WI38 (cell line): ENCODE data around the gene TMEM184B.

Source experiments
- H3K4me3 ChIP-seq: 2 replicates; pipeline ENCODE4 v1.5.1; 2011; ENCODE audit warnings: low read depth, mild to moderate bottlenecking, control low read depth, low read length
- TF ChIP-seq, protein P1 (sequence below): IDR thresholded peaks from 2 replicates; pipeline ENCODE4 v1.5.1; 2012; ENCODE audit warnings: low read depth, mild to moderate bottlenecking, control low read depth, low read length

TMEM184B gene

DNA sequence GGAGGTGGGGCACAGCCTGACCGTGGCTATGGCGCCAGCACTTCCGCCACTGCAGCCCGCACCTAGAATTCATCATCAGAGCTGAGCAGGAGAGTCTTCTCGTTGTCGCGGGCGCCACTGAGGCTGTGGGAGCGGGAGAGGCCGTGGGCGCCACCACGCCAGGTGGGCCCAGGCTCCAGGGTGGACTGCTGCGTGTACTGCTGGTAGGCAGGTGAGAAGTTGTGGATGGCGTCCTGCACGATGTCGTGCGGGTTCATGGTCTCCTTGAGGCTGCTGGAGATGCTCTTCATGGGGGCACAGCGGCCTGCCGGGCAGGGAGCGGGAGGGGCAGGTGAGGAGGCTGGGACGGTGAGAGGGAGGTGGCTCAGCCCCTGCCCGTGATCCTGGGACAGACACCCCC is 51.4 kb downstream of the TMEM184B start:
- TF ChIP-seq, protein P1, sequence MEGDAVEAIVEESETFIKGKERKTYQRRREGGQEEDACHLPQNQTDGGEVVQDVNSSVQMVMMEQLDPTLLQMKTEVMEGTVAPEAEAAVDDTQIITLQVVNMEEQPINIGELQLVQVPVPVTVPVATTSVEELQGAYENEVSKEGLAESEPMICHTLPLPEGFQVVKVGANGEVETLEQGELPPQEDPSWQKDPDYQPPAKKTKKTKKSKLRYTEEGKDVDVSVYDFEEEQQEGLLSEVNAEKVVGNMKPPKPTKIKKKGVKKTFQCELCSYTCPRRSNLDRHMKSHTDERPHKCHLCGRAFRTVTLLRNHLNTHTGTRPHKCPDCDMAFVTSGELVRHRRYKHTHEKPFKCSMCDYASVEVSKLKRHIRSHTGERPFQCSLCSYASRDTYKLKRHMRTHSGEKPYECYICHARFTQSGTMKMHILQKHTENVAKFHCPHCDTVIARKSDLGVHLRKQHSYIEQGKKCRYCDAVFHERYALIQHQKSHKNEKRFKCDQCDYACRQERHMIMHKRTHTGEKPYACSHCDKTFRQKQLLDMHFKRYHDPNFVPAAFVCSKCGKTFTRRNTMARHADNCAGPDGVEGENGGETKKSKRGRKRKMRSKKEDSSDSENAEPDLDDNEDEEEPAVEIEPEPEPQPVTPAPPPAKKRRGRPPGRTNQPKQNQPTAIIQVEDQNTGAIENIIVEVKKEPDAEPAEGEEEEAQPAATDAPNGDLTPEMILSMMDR, result no peak

DNA sequence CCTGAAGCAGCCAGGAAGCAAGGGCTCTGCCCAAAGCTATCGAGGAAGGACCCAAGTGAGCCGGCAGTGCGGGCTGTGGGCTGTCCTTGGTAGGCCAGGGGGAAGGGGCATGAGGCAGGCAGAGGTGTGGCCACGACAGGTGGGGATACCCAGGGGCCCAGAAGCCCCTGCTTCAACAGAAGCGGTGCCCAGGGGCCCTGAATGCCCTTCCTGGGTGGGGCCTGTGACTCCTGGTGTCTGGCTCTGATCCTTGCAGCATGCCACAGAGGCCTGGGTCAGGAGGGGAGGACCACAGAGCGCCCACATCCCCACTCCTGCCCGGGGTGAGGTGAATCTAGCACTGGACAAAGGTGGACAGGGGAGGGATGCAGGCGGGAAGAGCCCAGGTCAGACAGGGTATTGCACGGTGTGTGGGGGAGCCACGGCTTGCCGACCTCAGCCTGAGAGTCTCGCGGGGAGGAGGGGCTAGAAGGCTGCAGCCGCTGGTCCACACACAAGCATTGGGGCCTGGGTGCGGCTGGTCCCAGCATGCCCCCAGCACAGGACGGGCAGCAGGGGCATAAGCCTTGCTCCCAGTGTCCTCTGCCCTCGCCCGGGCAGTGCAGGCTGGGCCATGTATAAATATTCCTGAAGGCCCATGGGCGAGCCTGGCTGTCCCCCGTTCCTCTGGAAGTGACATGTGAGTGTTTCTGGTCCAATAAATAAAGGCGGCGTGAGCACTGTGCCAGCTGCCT is 52.0 kb downstream of the TMEM184B start:
- H3K4me3 ChIP-seq, result no peak overlapping the region
- TF ChIP-seq, protein P1, result no peak

More for the DNA sequence above, 51.4 kb downstream of the TMEM184B start:
- no peak overlapping the region for H3K4me3 ChIP-seq

DNA sequence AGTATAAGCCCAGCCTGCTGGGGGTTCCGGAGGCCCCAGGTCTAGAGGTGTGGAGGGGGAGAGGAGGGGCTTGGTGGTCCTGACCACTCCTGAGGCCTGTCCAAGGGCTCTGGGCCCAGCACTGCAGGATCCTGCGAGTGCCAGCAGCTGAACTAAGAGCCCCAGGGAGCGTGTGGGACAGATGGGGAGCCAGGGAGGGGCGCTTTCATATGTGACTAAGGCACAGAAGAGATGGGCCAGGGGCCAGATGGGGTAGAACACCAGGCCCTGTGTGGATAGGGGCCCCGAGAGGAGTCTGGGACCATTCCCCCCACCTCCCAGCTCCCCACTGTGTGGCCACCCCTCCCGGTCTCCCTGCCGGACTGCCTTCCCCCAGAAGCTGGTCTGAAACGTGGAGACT is 52.6 kb downstream of the TMEM184B start:
- H3K4me3 ChIP-seq, result no peak overlapping the region
- TF ChIP-seq, protein P1, result no peak

DNA sequence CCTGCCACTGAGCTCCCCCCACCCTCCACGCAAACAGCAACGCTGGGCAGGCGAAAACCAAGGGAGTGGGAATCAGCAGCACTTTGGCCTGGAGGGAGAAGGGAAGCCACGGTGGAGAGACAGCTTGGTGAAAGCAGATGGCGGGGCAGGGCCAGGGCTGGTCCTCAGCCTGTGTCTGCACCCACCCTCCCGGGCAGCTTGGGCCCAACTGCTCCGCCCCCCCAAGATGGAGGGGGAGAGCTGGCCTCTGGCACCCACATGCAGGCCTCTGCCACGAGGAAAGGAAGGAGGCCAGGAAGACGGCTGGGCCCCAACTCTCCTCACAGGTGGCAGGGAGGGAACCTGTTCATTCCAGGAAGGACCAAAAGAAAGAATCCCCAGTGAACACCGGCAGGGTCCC is 53.2 kb downstream of the TMEM184B start:
- TF ChIP-seq, protein P1, result no peak
- H3K4me3 ChIP-seq, result no peak overlapping the region

DNA sequence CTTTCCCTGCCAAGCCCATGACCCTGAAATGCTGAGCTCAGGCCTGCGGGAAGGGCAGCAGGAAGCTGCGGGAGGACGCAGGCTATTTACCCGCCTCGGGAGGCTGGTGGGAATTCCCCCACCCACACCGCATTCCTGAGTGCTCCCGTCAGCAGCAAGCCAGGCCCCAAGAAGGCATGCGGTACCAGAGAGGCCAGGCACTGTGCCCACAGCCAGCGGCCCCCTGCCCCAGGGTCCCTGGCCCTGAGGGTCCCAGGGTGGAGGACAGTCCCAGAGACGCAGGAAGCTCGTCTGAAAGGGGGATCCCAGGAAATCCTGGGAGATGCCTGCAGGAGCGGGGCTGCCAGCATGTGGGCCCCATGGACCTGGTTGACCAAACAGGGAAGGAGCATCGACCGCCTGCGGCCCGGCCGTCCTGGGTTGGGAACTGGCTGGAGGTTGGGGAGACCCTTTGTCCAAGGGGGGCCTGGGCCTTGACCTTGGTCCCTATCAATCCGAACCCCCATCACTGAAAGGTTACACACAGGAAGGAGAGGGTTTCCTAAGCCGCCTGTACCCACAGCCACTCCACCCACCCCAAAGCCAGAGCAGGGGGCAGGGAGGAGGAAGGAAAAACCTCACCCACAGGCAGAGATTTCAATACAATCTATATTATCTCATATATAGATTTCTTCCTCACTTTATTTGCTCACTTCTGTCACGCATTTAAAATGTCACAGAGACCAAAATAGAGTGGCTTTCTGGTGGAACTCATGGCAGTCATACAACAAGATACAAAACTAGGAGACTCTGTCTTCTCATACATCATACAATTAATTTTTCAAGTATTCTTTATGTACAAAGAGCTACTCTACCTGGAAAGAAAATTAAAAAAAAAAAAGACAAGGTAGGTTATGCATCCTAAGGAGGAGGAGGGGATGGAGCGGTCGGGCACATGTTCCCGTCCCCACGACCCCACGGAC is 53.9 kb downstream of the TMEM184B start:
- no peak overlapping the region for H3K4me3 ChIP-seq

DNA sequence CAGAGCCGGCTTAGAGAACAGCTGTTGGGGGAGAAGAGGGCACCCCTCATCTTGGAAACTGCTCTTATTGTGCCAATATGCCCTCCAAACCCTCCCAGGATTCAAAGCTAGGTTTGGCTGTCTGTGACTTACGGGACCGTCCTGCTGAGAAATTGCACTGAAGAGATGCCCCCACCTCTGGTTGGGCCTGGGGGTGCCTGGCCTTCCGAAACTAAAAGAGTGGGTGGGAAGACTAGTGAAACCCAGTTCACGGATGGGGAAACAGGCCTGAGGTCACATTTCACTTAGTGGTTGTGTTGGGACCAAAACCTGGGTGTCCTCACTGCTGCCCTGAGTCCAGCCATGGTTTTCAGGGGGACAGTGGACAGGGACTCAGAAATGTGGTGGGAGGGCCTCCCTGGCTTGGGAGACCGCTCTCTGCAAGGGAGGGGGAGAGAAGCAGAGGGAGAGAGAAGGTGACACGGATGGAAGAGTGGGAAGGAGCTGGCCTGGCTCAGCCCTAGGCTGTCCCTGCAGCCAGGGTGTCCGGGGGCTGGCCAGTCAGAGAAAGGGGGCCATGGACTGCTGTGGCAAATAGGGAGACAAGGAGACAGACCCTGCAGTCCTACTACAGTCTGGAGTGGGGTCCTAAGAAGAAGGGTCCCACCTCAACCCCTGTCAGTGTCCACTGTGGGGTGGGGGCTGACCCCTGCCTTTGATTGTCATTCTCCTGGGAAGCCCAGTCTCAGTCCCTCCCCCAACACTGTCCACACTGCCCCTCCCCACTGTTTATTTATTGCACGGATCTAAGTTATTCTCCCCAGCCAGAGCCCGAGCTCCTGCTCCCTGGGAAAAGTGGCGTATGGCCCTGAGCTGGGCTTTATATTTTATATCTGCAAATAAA is 57.4 kb downstream of the TMEM184B start:
- H3K4me3 ChIP-seq, result no peak overlapping the region
- TF ChIP-seq, protein P1, result no peak

More for the DNA sequence above, 53.9 kb downstream of the TMEM184B start:
- TF ChIP-seq, protein P1, result no peak
